HG03469 (cell line): Measurements from ENCODE around the gene PPARA.
A peak's percentile ranks its signal among the peaks of the same experiment; 100 is the strongest.
"Not testable (repeated sequence)": the region's sequence is repeated elsewhere in the genome, so short reads cannot be mapped to it uniquely, and the experiment has no call there.

Experiments used
- ATAC-seq: cut with Tn5 transposase; IDR thresholded peaks from one replicate; pipeline ENCODE4 v1.9.1; 2021; ENCODE audit warnings: mild to moderate bottlenecking, moderate library complexity, moderate number of reproducible peaks; ENCODE audit not compliant: unreplicated experiment

The PPARA gene

DNA sequence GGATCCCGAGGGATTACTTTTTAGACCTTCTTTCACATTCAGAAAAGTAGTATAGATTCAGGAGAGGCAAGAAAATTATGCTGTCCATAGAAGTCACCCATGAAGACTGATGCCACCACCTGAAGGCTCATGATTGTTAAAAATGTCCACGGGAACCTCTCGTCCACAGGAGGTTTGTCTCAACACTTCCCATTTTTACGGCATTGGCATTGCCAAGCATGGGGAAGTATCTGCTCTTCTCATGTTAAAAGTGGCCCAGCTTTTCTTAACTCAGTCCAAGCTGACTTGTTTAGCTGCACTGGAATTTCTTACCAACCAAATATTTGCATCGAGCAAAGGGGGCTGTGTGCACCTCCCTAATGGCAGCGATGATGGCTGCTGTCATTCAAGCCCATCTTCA, 90.2 kb downstream of the PPARA start:
- no peak for ATAC-seq

DNA sequence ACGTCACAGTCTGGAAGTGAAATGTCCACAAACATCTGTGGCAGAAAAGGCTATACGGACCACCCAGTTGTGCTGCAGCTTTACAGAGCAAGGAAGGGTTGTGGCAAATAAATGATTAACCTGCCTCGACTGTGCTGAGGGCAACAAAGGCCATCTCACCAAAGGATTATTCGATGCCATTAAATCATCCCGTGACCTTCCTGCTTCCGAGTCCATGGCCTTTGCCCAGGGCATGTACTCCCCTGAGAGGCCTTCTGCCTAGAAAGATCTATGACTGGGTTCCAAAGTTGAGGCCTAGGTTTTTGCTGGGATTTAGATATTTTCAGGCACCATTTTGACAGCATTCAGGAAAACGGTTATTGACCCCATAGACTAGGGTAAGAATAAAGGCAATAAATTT, 90.6 kb downstream of the PPARA start:
- ATAC-seq, result no peak

DNA sequence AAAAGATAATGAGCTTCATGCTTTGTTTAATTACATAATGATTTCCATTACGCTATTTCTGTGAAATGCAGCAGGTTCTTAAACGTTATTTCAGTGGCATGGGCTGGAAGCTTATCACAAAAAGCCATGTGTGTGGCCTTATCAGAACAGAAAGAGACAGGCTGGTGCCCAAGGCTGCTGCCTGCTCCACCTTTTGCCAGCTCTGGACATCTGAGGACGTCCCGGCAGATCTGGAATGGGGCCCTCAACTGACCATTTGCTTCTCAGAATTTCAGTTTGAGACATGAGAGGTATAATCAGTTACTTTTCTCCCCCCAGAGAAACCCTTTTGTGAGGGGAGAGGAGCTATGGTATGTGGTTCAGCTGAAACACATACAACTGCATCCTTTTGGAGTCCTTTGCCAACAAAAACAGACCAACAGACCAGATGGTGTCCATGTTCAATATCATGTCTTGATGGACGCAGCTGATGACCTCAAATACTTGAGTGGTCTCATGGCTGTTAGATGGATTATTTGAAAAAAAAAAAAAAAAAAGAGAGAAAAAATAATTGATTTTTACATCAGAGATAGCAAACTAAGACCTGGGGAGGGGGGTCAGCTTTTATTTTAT, 91.2 kb downstream of the PPARA start:
- no peak for ATAC-seq

DNA sequence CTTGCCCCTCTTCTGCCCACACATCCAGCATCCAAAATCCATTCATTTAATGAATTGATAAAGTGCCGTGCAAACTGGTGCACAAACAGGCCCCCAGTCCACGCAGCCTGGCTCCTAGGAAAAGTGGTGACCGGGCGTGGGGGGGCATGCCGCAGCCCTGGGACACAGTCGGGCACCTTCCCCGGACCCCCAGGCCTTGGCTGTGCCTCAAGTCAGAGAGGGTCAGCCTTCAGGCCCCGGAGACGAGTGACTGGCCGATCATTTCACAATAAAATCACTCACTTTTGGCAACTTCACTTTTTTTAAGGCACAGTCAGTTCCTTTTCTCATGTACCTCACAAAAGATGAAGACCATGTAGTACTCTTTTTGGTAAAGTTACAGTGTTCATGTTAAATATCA, 91.8 kb downstream of the PPARA start:
- no peak for ATAC-seq

DNA sequence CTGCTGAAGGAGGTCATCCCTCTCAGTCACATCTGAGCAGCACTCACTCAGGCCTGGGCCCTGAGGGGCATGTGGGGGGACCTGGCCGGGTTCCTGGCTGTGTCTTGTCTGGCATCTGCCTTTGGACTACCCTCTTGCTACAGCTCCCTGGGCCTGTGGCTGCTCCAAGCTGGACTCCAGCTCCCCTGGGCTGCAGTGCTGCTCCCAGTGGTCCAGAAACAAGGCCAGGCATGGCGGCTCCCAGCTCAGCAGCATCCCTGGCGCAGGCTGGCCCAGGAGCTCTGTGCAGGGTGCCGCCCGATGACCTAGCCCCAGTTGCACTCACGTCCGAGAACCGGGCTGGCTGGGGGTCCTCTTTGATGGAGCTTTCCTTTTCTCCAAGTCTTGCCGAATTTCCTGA, 94.4 kb downstream of the PPARA start:
- ATAC-seq, result no peak

DNA sequence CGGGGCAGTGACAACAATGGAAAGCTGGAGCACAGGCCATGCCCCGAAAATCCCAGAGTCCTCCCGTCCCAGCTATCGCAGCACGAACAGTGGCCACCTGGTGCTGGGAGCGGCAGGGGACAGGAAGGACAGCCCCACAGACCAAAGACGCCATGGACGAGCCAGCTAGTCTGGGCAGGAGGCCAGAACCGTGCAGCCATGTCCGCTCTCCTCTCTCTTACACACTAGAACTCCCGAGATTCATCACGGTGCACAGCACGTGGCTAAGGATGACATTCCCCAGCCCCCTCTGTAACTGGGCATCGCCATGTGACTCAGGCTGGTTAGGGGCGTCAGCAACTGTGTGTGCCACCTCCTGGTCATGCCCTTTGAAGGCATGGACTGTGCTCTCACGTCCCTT, 95.2 kb downstream of the PPARA start:
- no peak for ATAC-seq

DNA sequence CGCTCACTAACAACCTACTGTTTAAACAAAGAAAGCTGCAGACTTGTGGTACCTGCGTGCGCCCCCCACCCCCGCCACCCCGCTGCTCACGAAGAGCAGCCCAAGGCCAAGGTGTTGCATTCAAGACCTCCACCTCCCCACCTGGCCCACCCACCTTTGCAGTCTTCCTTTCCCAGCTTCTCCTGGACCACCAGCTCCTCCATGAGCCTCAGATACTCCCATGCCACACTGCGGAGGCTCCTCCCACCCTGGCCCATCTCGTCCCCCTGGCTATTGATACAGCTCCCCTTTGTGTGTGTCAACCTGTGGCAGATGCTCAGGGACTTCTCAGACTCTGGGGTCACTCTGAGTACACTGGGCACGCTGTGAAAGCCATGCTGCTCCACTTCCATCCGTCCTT, 95.9 kb downstream of the PPARA start:
- ATAC-seq, result no peak

DNA sequence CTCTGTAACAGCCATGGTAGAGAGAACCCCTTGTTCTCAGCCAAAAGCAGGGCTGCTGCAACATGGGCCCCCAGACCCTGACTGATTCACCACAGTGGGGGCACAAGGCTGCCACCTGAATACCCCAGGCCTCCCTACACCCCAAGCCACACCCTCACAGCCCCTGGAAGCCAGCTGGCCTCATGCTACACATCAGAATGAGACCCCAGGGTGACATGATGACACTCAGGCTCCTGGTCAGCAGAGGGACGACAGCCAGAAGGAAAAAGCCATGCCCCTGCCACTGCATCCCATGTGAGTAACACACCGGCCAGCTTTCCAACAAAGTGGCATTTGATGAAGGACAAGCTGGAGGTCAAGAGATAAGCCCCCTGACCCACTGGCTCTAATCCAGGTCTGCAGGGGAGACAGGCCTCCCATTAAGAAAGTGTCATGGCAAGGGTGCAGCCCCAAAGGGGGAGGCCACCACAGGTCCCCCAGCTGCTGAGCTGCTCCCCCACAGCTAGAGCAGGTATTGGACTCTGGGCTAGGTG, 97.2 kb downstream of the PPARA start:
- no peak for ATAC-seq

DNA sequence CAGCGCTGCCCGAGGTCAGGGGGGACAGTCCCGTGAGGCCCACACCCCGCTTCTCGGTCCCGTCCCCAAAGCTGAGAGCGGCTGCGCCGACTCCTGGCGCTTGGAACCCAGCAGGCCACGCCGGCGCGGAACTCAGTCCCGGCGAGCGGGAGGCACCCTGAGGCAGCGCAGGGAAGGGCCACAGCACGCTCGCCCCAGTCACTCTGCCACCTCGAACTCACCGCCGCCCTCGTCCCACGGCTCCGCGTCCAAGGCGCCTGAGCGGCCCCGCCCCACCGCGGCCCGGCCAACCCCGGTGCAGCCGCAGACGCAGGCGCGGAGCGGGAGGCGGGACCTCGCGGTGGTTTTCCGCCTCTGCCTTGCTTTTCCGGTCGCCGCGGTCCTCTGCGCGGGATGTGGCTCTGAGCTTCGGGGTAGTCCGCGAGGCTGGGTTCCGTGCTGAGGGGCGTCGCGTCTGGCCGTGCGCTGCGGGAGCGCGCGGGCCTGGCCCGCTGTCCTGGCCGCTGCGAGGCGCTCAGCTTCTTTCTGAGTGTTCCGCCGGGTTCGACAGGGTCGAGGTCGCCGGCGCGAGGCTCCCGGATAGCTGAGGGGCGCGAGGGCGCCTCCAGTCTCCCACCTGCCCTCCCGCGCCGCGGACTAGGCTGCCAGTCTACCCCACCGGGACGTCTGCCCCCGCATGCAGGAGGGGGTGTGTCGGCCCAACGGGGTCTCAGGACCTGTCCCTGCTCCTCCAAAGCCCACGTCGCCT, 99.9 kb downstream of the PPARA start, which contains the start of gene CDPF1:
Gene CDPF1, minus strand, starts transcription at position 259 of the 748 bp plus-strand sequence. CDS start 2,009 bp downstream, outside the sequence.
- peak; percentile 64 for ATAC-seq

DNA sequence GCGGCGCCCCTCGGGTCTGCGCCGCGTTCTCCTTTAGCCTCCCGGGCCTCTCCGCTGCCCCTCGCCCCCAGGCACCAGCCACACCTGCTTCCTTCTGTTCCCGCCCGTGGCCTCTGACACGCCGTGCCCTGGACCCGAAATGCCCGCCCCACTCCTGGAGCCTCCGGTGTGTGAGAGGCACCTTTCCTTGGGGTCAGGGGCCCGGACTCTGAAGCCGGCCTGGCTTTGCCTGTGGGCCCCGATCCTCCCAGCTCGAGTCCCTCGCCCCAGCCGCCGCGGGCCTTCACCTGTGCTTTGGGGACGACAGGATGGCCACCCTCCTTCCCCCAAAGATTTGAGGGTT, 100.4 kb downstream of the PPARA start:
- ATAC-seq, result no peak

DNA sequence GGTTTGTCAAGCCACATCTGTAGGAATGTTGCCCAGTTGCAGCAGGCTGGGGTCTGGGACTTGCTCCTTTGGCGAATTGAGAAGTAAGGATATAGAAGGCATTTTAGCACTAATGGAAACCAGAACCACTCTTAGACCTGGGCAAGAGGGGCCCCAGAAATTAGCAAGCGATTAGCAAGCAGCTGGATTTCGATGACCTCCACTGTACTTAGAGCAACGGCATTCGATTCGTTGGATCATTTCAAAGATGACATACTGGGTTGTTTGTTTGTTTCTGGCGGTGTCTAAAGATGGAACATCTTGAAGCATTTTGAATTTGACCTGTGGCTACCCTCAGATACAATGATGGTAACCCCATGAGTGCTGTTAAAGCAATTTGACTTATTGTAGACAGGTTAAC, 100.9 kb downstream of the PPARA start:
- no peak for ATAC-seq

DNA sequence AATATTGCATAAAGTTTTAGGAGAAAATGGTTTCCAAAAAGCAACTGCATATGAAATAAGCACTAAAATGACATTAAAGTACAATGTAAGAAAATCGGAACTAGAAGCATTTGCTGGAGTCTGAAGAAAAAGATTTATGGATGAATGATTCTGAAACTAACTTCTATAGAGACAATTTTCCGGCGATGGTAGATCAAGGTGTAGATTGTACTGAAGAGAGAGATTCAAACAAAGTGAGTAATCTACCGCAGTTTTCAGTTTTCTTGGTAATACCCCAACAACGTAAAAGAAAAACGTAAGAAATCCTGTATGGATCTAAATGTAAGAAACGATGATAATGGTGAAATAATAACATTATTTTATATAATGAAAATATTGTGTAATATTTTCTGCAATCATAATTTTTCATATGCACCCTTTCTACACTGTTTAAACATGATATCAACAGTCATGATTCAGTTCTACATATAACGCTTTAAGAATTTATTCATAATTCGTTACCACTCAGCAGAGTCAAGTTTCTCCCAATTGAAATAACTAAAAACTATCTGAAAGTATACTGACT, 101.6 kb downstream of the PPARA start:
- ATAC-seq, result no peak

DNA sequence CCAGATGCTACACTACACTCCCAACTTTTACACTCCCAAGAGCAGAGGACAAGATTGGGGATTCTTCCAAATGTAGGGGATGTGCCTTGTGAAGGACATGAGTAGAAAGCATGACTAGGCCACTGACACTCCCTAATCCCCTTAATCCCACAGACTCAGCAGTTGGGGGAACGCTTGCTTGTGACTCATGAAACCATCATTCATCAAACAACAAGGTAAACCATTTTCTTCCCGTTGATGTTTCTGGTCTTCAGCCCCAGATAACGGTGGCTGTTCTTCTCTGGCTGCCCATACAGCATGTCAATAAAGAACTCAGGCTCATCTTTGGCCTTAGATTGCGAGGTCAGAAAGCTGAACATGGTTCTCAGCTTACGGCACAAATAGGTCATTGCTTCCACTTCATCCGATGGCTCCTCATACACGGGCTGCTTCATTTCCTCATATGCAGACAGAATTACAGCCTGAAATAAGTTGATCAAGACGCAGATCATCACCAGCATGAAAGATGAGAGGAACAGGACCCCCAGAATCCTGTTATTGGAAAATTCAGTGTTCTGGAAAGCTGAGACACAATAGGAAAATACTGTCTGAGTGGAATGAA, 106.1 kb downstream of the PPARA start:
- ATAC-seq, result no peak

DNA sequence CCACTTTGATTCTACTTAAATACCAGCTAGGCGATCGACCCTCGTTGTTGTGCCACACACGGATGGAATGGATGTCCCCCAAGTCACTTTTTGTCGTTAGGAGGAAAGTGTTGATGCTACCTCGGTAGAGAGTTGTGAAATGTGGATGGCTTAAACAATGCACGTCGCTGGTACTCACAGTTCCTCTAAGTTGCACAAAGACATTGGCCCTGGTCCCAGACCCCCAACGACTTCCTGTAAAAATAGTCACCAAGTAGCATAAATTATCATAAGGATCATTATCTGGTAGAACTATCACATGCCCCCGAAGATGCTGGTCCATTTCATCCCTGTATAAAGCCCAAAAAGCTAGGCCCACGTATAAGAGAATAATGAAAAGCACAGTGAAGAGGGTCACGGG, 109.0 kb downstream of the PPARA start:
- no peak for ATAC-seq

DNA sequence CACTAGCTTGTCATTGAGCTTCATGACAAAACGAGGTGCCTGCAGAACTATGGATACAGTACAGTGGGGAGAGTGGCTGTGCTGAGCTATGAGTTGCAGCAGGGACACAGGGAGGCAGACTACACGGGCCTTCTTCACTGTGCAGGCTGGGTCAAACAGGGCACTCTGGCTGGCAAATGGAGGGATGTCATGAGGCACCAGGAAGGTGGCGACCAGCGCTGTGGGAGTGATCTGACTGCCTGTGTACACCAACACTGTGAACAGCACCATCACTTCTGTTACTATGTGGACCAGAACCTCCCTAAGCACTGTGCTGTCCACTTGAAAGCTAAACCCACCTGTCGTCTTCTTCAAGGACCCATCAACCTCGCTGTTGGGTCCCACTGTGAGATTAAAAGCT, 109.7 kb downstream of the PPARA start:
- no peak for ATAC-seq

DNA sequence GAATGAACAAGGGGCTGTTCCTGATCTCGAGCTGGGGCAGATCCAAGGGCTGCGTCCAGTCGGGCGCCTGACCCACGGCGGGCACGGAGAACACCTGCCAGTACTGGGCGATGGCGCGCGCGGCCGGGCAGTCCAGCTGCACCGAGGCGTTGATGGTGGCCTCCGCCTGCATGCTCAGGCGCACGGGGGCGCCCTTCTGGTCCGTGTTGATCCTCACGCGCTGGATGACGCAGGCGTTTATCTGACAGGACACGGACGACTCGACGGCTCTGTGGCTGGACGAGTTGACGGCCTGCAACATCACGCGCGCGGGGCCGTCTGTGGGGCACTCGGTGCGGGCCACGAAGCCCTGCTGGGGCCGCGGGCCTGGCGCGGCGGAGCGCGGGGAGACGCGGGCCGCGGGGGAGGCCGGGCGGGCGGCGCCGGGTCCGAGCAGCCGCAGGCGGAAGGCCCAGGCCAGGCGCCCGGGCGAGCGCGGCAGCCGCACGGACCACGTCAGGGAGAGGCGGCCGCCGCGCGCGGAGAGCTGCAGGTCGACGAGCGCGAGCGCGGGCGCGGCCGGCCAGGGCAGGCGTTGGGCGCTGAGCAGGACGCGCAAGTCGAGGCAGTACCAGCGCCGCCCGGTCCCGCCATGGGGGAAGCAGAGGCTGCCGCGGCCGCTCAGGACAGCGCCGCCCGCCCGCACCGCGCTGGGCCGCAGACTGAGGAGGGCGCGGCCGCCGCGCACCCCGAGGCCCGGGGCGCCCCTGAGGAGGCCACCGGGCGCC, 112.3 kb downstream of the PPARA start:
- no peak for ATAC-seq

DNA sequence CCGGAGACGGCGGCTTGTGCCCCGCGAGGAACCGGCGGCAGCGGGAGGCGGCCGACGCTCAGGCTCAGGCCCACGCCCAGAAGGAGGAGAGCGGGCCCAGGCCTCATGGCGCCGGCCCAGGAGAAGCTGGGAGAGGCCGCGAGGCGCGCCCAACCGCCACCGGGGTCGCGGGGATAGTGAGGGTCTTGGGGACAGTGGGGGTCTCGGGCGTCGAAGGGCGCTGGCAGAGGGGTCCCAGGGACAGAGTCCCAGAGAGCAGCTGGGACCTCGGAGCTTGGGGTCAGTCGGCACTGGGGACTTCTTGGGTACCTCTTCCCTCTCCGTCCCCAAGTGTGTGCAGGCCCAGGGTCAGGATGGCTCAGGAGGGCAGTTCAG, 112.9 kb downstream of the PPARA start, which contains the start of gene PKDREJ:
Gene PKDREJ, minus strand, starts transcription at position 128 of the 375 bp plus-strand sequence. Its CDS starts 21 bp downstream, at position 107.
- no peak for ATAC-seq

DNA sequence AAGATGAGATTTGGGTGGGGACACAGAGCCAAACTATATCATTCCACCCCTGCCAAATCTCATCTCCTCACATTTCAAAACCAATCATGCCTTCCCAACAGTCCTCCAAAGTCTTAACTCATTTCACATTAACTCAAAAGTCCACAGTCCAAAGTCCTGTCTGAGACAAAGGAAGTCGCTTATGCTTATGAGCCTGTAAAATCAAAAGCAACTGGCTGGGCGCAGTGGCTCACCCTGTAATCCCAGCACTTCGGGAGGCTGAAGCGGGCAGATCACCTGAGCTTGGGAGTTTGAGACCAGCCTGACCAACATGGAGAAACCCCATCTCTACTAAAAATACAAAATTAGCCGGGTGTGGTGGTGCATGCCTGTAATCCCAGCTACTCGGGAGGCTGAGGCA, 114.2 kb downstream of the PPARA start:
- not testable (repeated sequence) for ATAC-seq

DNA sequence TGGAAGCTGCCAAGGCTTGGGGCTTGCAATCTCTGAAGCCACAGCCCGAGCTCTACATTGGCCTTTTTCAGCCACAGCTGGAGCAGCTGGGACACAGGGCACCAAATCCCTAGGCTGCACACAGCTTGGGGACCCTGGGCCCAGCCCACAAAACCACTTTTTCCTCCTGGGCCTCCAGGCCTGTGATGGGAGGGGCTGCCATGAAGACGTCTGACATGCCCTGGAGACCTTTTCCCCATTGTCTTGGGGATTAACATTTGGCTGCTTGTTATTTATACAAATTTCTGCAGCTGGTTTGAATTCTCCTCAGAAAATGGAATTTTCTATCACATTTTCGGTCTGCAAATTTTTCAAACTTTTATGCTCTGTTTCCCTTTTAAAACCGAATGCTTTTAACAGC, 115.3 kb downstream of the PPARA start:
- not testable (repeated sequence) for ATAC-seq

DNA sequence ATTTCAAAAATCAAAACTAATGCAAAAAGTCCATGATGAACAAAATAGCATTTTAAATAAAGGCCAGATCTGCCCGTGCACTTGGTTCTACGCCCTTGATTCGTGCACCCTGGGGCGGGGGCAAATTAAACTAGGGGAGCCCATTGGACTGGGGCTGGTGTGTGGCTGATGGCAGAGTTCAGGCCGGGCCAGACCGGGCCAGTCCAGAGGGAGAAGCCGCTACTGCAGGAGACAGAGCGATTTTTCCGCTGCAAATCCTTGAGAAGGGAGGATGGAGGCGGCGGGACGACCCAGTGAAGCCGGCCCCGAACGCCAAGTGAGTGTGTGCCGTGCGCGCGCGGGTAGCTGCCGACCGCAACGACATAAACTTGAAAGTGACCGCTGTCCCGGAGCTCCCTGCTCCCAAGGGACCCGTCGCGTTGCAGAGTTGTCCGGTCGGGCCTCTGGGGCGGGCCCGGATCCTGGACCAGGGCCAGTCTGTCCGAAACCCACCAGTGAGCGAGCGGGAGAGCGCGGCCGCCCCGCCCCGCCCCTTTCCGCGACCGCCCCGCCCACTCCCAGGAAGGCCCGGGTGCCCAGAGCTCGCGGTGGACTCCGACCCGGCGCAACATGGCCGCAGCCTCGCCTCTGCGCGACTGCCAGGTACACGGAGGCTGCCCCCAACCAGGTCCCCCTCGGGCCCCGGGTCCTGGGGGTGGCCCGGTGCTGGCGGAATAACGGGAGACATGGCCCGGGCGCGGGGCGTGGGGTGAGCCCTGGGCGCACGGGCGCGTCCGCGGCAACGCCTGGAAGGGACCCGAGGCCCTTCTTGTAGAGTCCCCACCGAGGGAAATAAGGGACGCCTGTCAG, 117.3 kb downstream of the PPARA start, which contains the start of gene TTC38:
Gene TTC38, plus strand, starts transcription at position 578 of the 849 bp plus-strand sequence. Its CDS starts 32 bp downstream, at position 610.
- ATAC-seq, result no peak
